ENCODE results near the gene SCYL2.
"Not testable (repeated sequence)": the region's sequence is repeated elsewhere in the genome, so short reads cannot be mapped to it uniquely, and the experiment has no call there.

- not testable (repeated sequence) for TF ChIP-seq CTCF, POLR2AphosphoS5 (IDR thresholded peaks at IDR 0.05)
Measured at GRCh38 chr12:100304334-100304733, 37.4 kb downstream of the SCYL2 start.
